PC-3 (cell line): ENCODE measurements around the gene TECRL. TPM values are rescaled to one million over a fixed set of nuclear protein-coding genes. Genes with fewer than 3 reads are reported as not detected.

Experiments
- ATAC-seq: fragments of 200-7000 bp; cut with Tn5 transposase; 2 replicates; pipeline ENCODE4 v1.9.1; 2020; ENCODE audit warnings: mild to moderate bottlenecking, moderate library complexity
- BruUV-seq: library from RNA; stranded (reverse); fragments of 400-500 nt; replicated peaks from 2 replicates; lab custom pipeline; 2021; lab: Mats Ljungman, UMichigan
- CTCF ChIA-PET: fragments of 300-600 bp; sonication (Branson Sonifier 250); formaldehyde crosslinking; loops from one replicate; lab custom pipeline; 2022; ENCODE audit warnings: antibody characterized with exemption; lab: Charles Lee
- POLR2A ChIA-PET: fragments of 300-600 bp; sonication (Branson Sonifier 250); formaldehyde crosslinking; loops from one replicate; lab custom pipeline; 2022; ENCODE audit warnings: antibody characterized with exemption; ENCODE audit not compliant: unreplicated experiment; lab: Charles Lee
- DNase-seq: peaks from one replicate; pipeline ENCODE4 v3.0.0-alpha.2; 2015
- H2AFZ ChIP-seq: fragments of 300-600 bp; sonication (generic); 2 replicates; pipeline ENCODE4 v1.6.0; 2016; ENCODE audit warnings: antibody characterized with exemption, low read length
- H3F3A ChIP-seq: fragments of 300-600 bp; sonication (generic); one replicate; pipeline ENCODE4 v1.6.0; 2017; ENCODE audit warnings: antibody characterized with exemption, low read length, control low read depth, mild to moderate bottlenecking; ENCODE audit not compliant: unreplicated experiment
- H3K27ac ChIP-seq: fragments of 300-600 bp; sonication (generic); 2 replicates; pipeline ENCODE4 v1.5.1; 2016; ENCODE audit warnings: mild to moderate bottlenecking, low read length
- H3K27me3 ChIP-seq: fragments of 300-600 bp; sonication (generic); 2 replicates; pipeline ENCODE4 v1.6.1; 2016; ENCODE audit warnings: low read length, mixed read lengths
- H3K36me3 ChIP-seq: fragments of 300-600 bp; sonication (generic); 2 replicates; pipeline ENCODE4 v1.6.1; 2016; ENCODE audit warnings: low read depth, mixed run types, low read length, mixed read lengths
- H3K4me1 ChIP-seq: fragments of 300-600 bp; sonication (generic); 2 replicates; pipeline ENCODE4 v1.5.1; 2016; ENCODE audit warnings: low read length; ENCODE audit not compliant: insufficient read depth
- H3K4me2 ChIP-seq: fragments of 300-600 bp; sonication (generic); 2 replicates; pipeline ENCODE4 v1.6.0; 2016; ENCODE audit warnings: low read length
- H3K4me3 ChIP-seq: fragments of 300-600 bp; sonication (generic); 2 replicates; pipeline ENCODE4 v1.5.1; 2016; ENCODE audit warnings: mild to moderate bottlenecking, low read length, mixed read lengths
- H3K79me2 ChIP-seq: fragments of 300-600 bp; sonication (generic); 2 replicates; pipeline ENCODE4 v1.6.1; 2017; ENCODE audit warnings: low read length, mixed read lengths
- H3K9ac ChIP-seq: fragments of 300-600 bp; sonication (generic); 2 replicates; pipeline ENCODE4 v1.6.0; 2016; ENCODE audit warnings: mild to moderate bottlenecking, low read length
- H3K9me2 ChIP-seq: fragments of 300-600 bp; sonication (generic); replicated peaks from 2 replicates; pipeline ENCODE4 v1.6.1; 2016; ENCODE audit warnings: mixed run types, low read length, mixed read lengths
- H3K9me3 ChIP-seq: fragments of 300-600 bp; sonication (generic); 2 replicates; pipeline ENCODE4 v1.6.1; 2016; ENCODE audit warnings: low read length, mixed read lengths
- H4K20me1 ChIP-seq: fragments of 300-600 bp; sonication (generic); 2 replicates; pipeline ENCODE4 v1.6.1; 2016; ENCODE audit warnings: low read length, mixed read lengths
- EZH2 ChIP-seq: fragments of 300-600 bp; sonication (generic); IDR thresholded peaks from one replicate; pipeline ENCODE4 v1.6.1; 2017; ENCODE audit warnings: antibody characterized with exemption, mild to moderate bottlenecking, low read length; ENCODE audit not compliant: unreplicated experiment
- EZH2phosphoT487 ChIP-seq: fragments of 300-600 bp; sonication (generic); IDR thresholded peaks from 2 replicates; pipeline ENCODE4 v1.6.1; 2018; ENCODE audit warnings: mild to moderate bottlenecking, antibody characterized with exemption, low read length, borderline replicate concordance
- intact Hi-C: fragments of 100-400 bp; cut with micrococcal nuclease; formaldehyde crosslinking; loops from 2 replicates; pipeline ENCODE4 v1.9.0; 2023
- total RNA-seq: library from RNA; depleted of rRNA; stranded (reverse); fragments of >200 nt; gene quantifications from 2 replicates; pipeline ENCODE4 v1.2.3, GENCODE V29; 2014
- TF ChIP-seq, protein P1 (sequence below): fragments of 300-600 bp; sonication (generic); conservative IDR thresholded peaks from 2 replicates; pipeline ENCODE4 v1.5.1; 2017; ENCODE audit warnings: antibody characterized with exemption, low read depth, mild to moderate bottlenecking, low read length

TECRL gene
- total RNA-seq, 1 experiment from 2014 or later = not detected

DNA sequence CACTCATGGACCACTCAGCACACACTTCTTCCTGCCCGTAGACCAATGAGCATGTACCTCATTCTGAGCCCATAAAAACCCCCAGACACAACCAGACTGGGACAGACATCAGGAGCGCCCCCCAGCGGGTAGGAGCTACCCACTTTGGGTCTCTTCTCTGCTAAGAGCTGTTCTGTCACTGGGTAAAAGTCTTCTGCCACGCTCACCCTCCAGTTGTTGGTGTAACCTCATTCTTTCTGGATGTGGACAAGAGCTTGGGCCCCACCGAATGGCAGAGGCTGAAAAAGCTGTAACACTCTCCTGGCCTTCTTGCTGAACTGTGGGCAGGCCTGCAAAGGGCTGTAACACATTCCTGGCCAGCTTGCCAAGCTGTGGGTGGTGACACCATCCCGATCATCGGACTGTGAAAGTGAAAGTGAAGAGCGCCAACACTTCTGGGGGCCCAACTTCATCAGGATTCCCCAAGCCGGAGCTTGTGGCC lies 137.6 kb downstream of the TECRL start:
- intact Hi-C loops = no loop called here
- CTCF ChIA-PET = no interaction called here
- H2AFZ ChIP-seq = peak overlapping the region; percentile 82
- H3K9ac ChIP-seq = 0 out of 2 replicates have a peak overlapping the region, but pooled peaks have one; percentile 1
- no peaks in the 10 kb centered on the region for H3K9me3 ChIP-seq
- H3K79me2 ChIP-seq = no peaks in the 10 kb centered on the region
- H3K27ac ChIP-seq = no peak overlapping the region
- H3F3A ChIP-seq = no peaks in the 10 kb centered on the region
- H4K20me1 ChIP-seq = no peaks in the 10 kb centered on the region
- no peaks in the 10 kb centered on the region for H3K27me3 ChIP-seq
- POLR2A ChIA-PET = no interaction called here
- peak; percentile 74 for ATAC-seq
- H3K4me2 ChIP-seq = peak overlapping the region; percentile 82
- no peaks in the 10 kb centered on the region for H3K9me2 ChIP-seq
- peak overlapping the region; percentile 68 for H3K4me3 ChIP-seq
- no peaks in the 10 kb centered on the region for H3K36me3 ChIP-seq
- BruUV-seq = no TSS peak
- no peaks in the 10 kb centered on the region for H3K4me1 ChIP-seq
- peak; percentile 49 for DNase-seq
- TF ChIP-seq, protein P1, sequence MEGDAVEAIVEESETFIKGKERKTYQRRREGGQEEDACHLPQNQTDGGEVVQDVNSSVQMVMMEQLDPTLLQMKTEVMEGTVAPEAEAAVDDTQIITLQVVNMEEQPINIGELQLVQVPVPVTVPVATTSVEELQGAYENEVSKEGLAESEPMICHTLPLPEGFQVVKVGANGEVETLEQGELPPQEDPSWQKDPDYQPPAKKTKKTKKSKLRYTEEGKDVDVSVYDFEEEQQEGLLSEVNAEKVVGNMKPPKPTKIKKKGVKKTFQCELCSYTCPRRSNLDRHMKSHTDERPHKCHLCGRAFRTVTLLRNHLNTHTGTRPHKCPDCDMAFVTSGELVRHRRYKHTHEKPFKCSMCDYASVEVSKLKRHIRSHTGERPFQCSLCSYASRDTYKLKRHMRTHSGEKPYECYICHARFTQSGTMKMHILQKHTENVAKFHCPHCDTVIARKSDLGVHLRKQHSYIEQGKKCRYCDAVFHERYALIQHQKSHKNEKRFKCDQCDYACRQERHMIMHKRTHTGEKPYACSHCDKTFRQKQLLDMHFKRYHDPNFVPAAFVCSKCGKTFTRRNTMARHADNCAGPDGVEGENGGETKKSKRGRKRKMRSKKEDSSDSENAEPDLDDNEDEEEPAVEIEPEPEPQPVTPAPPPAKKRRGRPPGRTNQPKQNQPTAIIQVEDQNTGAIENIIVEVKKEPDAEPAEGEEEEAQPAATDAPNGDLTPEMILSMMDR = peak; percentile 66
- no peak for TF ChIP-seq EZH2

DNA sequence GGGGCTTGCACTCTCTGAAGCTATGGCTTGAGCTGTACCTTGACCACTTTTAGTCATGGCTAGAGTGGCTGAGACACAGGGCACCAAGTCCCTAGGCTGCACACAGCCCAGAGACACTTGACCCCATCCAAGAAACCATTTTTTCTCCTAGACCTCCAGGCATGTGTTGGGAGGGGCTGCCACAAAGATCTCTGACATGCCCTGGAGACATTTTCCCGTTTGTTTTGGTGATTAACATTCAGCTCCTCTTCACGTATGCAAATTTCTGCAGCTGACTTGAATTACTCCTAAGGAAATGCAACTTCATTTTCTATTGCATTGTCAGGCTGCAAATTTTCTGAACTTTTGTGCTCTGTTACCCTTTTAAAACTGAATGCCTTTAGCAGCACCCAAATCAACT lies 142.6 kb downstream of the TECRL start:
- intact Hi-C loops = no loop called here
- Histone ChIP-seq H3K9ac (no peak overlapping the region), H4K20me1 (no peaks in the 10 kb centered on the region), H3K27me3 (no peaks in the 10 kb centered on the region), H3K4me1 (no peaks in the 10 kb centered on the region), H3K36me3 (no peaks in the 10 kb centered on the region), H3K79me2 (no peaks in the 10 kb centered on the region), H3K4me2 (no peak overlapping the region), H3K4me3 (no peak overlapping the region), H2AFZ (no peak overlapping the region), H3K9me2 (no peaks in the 10 kb centered on the region), H3F3A (no peaks in the 10 kb centered on the region), H3K27ac (no peak overlapping the region), H3K9me3 (peaks cover 4% of the 10 kb centered on the region; the same call in 1 of the 2 replicates)
- DNase-seq (no peak), ATAC-seq (no peak)
- TF ChIP-seq, protein P1 = no peak
- TF ChIP-seq EZH2 (no peak), EZH2phosphoT487 (no peak)
- no TSS peak for BruUV-seq
- CTCF ChIA-PET = no interaction called here
- POLR2A ChIA-PET = no interaction called here

DNA sequence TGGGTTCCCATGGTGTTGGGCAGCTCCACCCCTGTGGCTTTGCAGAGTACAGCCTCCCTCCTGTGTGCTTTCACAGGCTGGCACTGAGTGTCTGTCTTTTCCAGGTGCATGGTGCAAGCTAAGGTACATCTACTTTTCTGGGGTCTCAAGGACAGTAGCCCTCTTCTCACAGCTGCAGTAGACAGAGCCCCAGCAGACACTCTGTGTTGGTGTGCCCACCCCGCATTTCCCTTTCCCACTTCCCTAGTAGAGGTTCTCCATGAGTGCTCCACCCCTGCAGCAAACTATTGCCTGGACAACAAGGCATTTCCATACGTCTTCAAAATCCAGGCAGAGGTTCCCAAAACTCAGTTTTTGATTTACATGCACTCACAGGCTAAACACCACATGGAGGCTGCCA lies 143.0 kb downstream of the TECRL start:
- intact Hi-C loops = no loop called here
- TF ChIP-seq, protein P1 = no peak
- TF ChIP-seq EZH2phosphoT487 (no peak), EZH2 (no peak)
- H3K27ac ChIP-seq = no peak overlapping the region
- no peak for ATAC-seq
- H3K9ac ChIP-seq = no peak overlapping the region
- H3K4me2 ChIP-seq = no peak overlapping the region
- CTCF ChIA-PET = no interaction called here
- no peaks in the 10 kb centered on the region for H3F3A ChIP-seq
- H2AFZ ChIP-seq = no peak overlapping the region
- H3K79me2 ChIP-seq = no peaks in the 10 kb centered on the region
- H3K9me2 ChIP-seq = no peaks in the 10 kb centered on the region
- no TSS peak for BruUV-seq
- H3K36me3 ChIP-seq = no peaks in the 10 kb centered on the region
- no peak overlapping the region for H3K4me3 ChIP-seq
- H3K9me3 ChIP-seq = peaks cover 4% of the 10 kb centered on the region; the same call in 1 of the 2 replicates
- DNase-seq = no peak
- H4K20me1 ChIP-seq = no peaks in the 10 kb centered on the region
- POLR2A ChIA-PET = no interaction called here
- no peaks in the 10 kb centered on the region for H3K4me1 ChIP-seq
- no peaks in the 10 kb centered on the region for H3K27me3 ChIP-seq
